HepG2 (cell line): ENCODE measurements around the gene VAMP2. TPM values are rescaled to one million over a fixed set of nuclear protein-coding genes. Genes with fewer than 3 reads are reported as not detected.

Experiments
- ERF ChIP-seq: IDR thresholded peaks from 2 replicates; pipeline ENCODE4 v1.6.1; 2018; ENCODE audit warnings: missing biosample characterization, missing genetic modification reagents
- FOXJ3 ChIP-seq: sonication (generic); formaldehyde crosslinking; IDR thresholded peaks from 2 replicates; pipeline ENCODE4 v1.4.0; 2020; ENCODE audit warnings: missing genetic modification reagents, mild to moderate bottlenecking, borderline replicate concordance
- FOXO1 ChIP-seq: sonication (generic); formaldehyde crosslinking; IDR thresholded peaks from 2 replicates; pipeline ENCODE4 v1.4.0; 2020; ENCODE audit warnings: missing genetic modification reagents
- HNRNPK ChIP-seq: fragments of 200-400 bp; formaldehyde crosslinking; IDR thresholded peaks from 2 replicates; pipeline ENCODE4 v1.6.1; 2018; ENCODE audit warnings: low read length, low read depth, moderate library complexity, mild to moderate bottlenecking; ENCODE audit not compliant: poor library complexity, severe bottlenecking
- KDM5A ChIP-seq: fragments of 200-600 bp; sonication (generic); IDR thresholded peaks from 2 replicates; pipeline ENCODE4 v1.7.0; 2018; ENCODE audit warnings: antibody characterized with exemption, mild to moderate bottlenecking, low read length, borderline replicate concordance
- KLF9 ChIP-seq: IDR thresholded peaks from 2 replicates; pipeline ENCODE4 v1.6.1; 2016; ENCODE audit warnings: low read depth
- MEIS1 ChIP-seq: sonication (generic); formaldehyde crosslinking; IDR thresholded peaks from 2 replicates; pipeline ENCODE4 v1.9.0; 2021; ENCODE audit warnings: mild to moderate bottlenecking, missing genetic modification reagents, moderate library complexity, borderline replicate concordance
- NCOA2 ChIP-seq: sonication (generic); formaldehyde crosslinking; IDR thresholded peaks from 2 replicates; pipeline ENCODE4 v1.8.0; 2022; ENCODE audit warnings: inconsistent platforms
- ONECUT2 ChIP-seq: sonication (generic); formaldehyde crosslinking; IDR thresholded peaks from 2 replicates; pipeline ENCODE4 v1.4.0; 2020; ENCODE audit warnings: missing genetic modification reagents
- SALL1 ChIP-seq: sonication (generic); formaldehyde crosslinking; IDR thresholded peaks from 2 replicates; pipeline ENCODE4 v1.8.0; 2022; ENCODE audit warnings: mild to moderate bottlenecking, missing genetic modification reagents
- SCMH1 ChIP-seq: sonication (generic); formaldehyde crosslinking; IDR thresholded peaks from 2 replicates; pipeline ENCODE4 v1.9.0; 2021; ENCODE audit warnings: missing genetic modification reagents, mild to moderate bottlenecking, borderline replicate concordance
- THAP11 ChIP-seq: IDR thresholded peaks from 2 replicates; pipeline ENCODE4 v1.6.1; 2016; ENCODE audit warnings: missing biosample characterization, missing genetic modification reagents
- XBP1 ChIP-seq: sonication (generic); formaldehyde crosslinking; IDR thresholded peaks from 2 replicates; pipeline ENCODE4 v1.5.0; 2020; ENCODE audit warnings: missing genetic modification reagents
- ZC3H4 ChIP-seq: sonication (generic); formaldehyde crosslinking; IDR thresholded peaks from 2 replicates; pipeline ENCODE4 v1.4.0; 2020; ENCODE audit warnings: missing genetic modification reagents, borderline replicate concordance
- ZNF160 ChIP-seq: sonication (generic); formaldehyde crosslinking; IDR thresholded peaks from 2 replicates; pipeline ENCODE4 v1.8.0; 2022; ENCODE audit warnings: mild to moderate bottlenecking, inconsistent platforms, missing genetic modification reagents
- ZNF510 ChIP-seq: sonication (generic); formaldehyde crosslinking; IDR thresholded peaks from 2 replicates; pipeline ENCODE4 v1.4.0; 2020; ENCODE audit warnings: low read depth, mild to moderate bottlenecking, missing genetic modification reagents
- ZNF562 ChIP-seq: sonication (generic); formaldehyde crosslinking; IDR thresholded peaks from 2 replicates; pipeline ENCODE4 v1.8.0; 2022; ENCODE audit warnings: missing genetic modification reagents, borderline replicate concordance
- ZNF672 ChIP-seq: sonication (generic); formaldehyde crosslinking; IDR thresholded peaks from 2 replicates; pipeline ENCODE4 v1.8.1; 2022; ENCODE audit warnings: missing genetic modification reagents
- polyA plus RNA-seq, 8 experiments: library from polyadenylated mRNA; depleted of rRNA in 3 of 8; stranded (reverse) in 7 of 8; unstranded in 1 of 8; fragments of >200 nt; fragmentation: Illumina TruSeq in 4 of 8; extraction: Trizol in 4 of 8; gene quantifications; 2 replicates each; pipeline versions ENCODE4 v1.2.1 to v1.2.3, GENCODE V29; 2011 to 2016; ENCODE audit warnings: low read depth in 4 of 8, missing spikeins in 1 of 8, mixed read lengths in 1 of 8; ENCODE audit not compliant: insufficient read depth in 1 of 8
- total RNA-seq, 5 experiments: library from RNA; depleted of rRNA; stranded (reverse); fragments of >200 nt; fragmentation: Illumina TruSeq; extraction: Trizol; gene quantifications; 2 replicates each; pipeline ENCODE4 v1.2.3, GENCODE V29; 2016; ENCODE audit warnings: low read depth in 1 of 5
- TF ChIP-seq, protein P1 (sequence below): sonication (generic); formaldehyde crosslinking; IDR thresholded peaks from 2 replicates; pipeline ENCODE4 v1.9.0; 2021; ENCODE audit warnings: missing genetic modification reagents, mild to moderate bottlenecking, borderline replicate concordance
- TF ChIP-seq, protein P2 (sequence below): sonication (generic); formaldehyde crosslinking; IDR thresholded peaks from 2 replicates; pipeline ENCODE4 v1.8.0; 2022; ENCODE audit warnings: missing genetic modification reagents, low read depth, mild to moderate bottlenecking, borderline replicate concordance
- TF ChIP-seq, protein P3 (sequence below): conservative IDR thresholded peaks from 2 replicates; pipeline ENCODE4 v1.6.1; 2018; ENCODE audit warnings: missing genetic modification reagents
- TF ChIP-seq, protein P4 (sequence below): fragments of 450-650 bp; IDR thresholded peaks from 2 replicates; pipeline ENCODE4 v1.6.1; 2017
- TF ChIP-seq, protein P5 (sequence below): sonication (generic); formaldehyde crosslinking; IDR thresholded peaks from 2 replicates; pipeline ENCODE4 v1.4.0; 2020; ENCODE audit warnings: missing genetic modification reagents
- TF ChIP-seq, protein P6 (sequence below): IDR thresholded peaks from 2 replicates; pipeline ENCODE4 v1.6.1; 2016; ENCODE audit warnings: low read depth, borderline replicate concordance

The VAMP2 gene
- total and polyA plus RNA-seq, 2 of the 13 experiments (the other 11 are each of a cell fraction or from before 2014, with no cell fraction given): 3.9 to 17.2 TPM

DNA sequence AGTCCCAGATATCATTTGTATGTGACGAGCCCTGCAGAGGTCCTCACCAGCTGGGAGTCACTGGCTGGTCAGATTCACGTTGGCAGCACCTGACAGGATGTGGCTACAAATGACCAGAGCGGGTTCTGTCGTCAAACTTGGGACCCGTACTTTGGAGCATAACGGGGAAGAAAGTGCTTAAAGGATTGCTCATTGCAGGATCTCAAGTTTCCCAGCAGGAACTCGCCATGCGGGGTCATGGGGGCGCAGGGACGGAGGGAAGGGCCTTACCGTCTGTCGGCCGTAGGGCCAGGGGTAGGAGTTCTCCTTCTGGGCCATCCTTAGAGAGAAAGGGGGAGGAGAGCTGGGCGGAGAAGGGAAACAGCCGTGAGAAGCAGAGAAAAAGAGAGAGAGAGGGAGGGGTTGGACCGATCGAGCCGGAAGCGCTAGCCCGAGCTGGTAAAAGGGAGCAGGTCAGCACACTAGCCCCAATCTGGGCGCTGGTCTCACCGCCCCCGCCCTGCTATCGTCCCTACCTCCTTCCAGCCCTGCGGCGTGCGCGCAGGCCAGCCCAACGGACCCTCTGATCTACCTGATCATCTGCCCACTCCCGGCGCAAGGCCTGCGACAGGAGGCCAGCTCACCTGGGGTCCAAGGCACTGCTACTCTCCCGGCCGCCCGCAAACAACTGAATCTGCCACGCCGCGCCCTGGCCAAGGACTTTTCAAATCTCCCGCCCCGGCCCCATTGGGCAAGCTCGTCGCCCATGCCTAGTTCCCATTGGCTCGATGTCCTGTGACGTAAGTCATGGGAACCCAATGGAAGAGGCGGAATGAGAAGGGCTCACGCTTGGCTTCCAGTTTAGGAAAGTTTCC lies 47.4 kb upstream of the VAMP2 start, which contains the start of gene AURKB (continued):
- TF ChIP-seq NCOA2: peak; percentile 23; the same call in 1 of the 2 replicates
- TF ChIP-seq, protein P1, sequence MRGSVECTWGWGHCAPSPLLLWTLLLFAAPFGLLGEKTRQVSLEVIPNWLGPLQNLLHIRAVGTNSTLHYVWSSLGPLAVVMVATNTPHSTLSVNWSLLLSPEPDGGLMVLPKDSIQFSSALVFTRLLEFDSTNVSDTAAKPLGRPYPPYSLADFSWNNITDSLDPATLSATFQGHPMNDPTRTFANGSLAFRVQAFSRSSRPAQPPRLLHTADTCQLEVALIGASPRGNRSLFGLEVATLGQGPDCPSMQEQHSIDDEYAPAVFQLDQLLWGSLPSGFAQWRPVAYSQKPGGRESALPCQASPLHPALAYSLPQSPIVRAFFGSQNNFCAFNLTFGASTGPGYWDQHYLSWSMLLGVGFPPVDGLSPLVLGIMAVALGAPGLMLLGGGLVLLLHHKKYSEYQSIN (CRISPR knock-in tag): no peak
- no peak for TF ChIP-seq FOXJ3 (CRISPR knock-in tag)
- no peak for TF ChIP-seq SCMH1
- TF ChIP-seq MEIS1 (CRISPR knock-in tag): no peak; the same call in 1 of the 2 replicates
- TF ChIP-seq, protein P2, sequence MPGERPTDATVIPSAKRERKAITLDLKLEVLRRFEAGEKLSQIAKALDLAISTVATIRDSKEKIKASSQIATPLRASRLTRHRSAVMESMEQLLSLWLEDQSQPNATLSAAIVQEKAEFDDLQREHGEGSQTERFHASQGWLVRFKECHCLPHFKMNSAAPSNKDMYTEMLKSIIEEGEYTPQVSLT (CRISPR knock-in tag): no peak
- TF ChIP-seq SALL1 (CRISPR knock-in tag): peak; percentile 87
- TF ChIP-seq ZNF160: no peak; the same call in 1 of the 2 replicates
- no peak for TF ChIP-seq ZNF562 (CRISPR knock-in tag)
- TF ChIP-seq, protein P3, sequence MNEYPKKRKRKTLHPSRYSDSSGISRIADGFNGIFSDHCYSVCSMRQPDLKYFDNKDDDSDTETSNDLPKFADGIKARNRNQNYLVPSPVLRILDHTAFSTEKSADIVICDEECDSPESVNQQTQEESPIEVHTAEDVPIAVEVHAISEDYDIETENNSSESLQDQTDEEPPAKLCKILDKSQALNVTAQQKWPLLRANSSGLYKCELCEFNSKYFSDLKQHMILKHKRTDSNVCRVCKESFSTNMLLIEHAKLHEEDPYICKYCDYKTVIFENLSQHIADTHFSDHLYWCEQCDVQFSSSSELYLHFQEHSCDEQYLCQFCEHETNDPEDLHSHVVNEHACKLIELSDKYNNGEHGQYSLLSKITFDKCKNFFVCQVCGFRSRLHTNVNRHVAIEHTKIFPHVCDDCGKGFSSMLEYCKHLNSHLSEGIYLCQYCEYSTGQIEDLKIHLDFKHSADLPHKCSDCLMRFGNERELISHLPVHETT (CRISPR knock-in tag): no peak
- TF ChIP-seq, protein P4, sequence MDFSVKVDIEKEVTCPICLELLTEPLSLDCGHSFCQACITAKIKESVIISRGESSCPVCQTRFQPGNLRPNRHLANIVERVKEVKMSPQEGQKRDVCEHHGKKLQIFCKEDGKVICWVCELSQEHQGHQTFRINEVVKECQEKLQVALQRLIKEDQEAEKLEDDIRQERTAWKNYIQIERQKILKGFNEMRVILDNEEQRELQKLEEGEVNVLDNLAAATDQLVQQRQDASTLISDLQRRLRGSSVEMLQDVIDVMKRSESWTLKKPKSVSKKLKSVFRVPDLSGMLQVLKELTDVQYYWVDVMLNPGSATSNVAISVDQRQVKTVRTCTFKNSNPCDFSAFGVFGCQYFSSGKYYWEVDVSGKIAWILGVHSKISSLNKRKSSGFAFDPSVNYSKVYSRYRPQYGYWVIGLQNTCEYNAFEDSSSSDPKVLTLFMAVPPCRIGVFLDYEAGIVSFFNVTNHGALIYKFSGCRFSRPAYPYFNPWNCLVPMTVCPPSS: no peak
- TF ChIP-seq ERF (CRISPR knock-in tag): no peak
- TF ChIP-seq ZC3H4: no peak
- no peak for TF ChIP-seq FOXO1 (CRISPR knock-in tag)
- TF ChIP-seq KLF9 (CRISPR knock-in tag): no peak
- TF ChIP-seq ZNF510: peak; percentile 95; the same call in 1 of the 2 replicates
- TF ChIP-seq, protein P5, sequence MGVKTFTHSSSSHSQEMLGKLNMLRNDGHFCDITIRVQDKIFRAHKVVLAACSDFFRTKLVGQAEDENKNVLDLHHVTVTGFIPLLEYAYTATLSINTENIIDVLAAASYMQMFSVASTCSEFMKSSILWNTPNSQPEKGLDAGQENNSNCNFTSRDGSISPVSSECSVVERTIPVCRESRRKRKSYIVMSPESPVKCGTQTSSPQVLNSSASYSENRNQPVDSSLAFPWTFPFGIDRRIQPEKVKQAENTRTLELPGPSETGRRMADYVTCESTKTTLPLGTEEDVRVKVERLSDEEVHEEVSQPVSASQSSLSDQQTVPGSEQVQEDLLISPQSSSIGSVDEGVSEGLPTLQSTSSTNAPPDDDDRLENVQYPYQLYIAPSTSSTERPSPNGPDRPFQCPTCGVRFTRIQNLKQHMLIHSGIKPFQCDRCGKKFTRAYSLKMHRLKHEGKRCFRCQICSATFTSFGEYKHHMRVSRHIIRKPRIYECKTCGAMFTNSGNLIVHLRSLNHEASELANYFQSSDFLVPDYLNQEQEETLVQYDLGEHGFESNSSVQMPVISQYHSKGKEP (CRISPR knock-in tag): no peak
- peak; percentile 88 for TF ChIP-seq KDM5A
- TF ChIP-seq THAP11: 0 out of 2 replicates have a peak, but pooled peaks have one; percentile 7
- 0 out of 2 replicates have a peak, but pooled peaks have one; percentile 1 for TF ChIP-seq ONECUT2 (CRISPR knock-in tag)
- no peak for TF ChIP-seq HNRNPK
- no peak for TF ChIP-seq XBP1 (CRISPR knock-in tag)
- no peak for TF ChIP-seq ZNF672 (CRISPR knock-in tag)
- TF ChIP-seq, protein P6, sequence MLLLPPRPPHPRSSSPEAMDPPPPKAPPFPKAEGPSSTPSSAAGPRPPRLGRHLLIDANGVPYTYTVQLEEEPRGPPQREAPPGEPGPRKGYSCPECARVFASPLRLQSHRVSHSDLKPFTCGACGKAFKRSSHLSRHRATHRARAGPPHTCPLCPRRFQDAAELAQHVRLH: no peak
